Neural cell (in vitro differentiated cells): ENCODE data around the gene EYA2.

Experiments
- EP300 ChIP-seq: fragments of 450-650 bp; conservative IDR thresholded peaks from 2 replicates; pipeline ENCODE4 v1.6.1; 2014; ENCODE audit warnings: antibody characterized with exemption, mild to moderate bottlenecking, moderate library complexity; ENCODE audit not compliant: poor library complexity, severe bottlenecking
- EZH2 ChIP-seq: fragments of 200-600, 300-800 bp; shearing (Covaris generic), sonication (generic); IDR thresholded peaks from 2 replicates; pipeline ENCODE4 v1.6.1; 2014; ENCODE audit warnings: antibody characterized with exemption, low read length, borderline replicate concordance, mild to moderate bottlenecking; ENCODE audit not compliant: insufficient read depth, poor library complexity, severe bottlenecking
- MXI1 ChIP-seq: fragments of 450-650 bp; conservative IDR thresholded peaks from 2 replicates; pipeline ENCODE4 v1.6.1; 2014; ENCODE audit warnings: antibody characterized with exemption, mild to moderate bottlenecking; ENCODE audit not compliant: poor library complexity, severe bottlenecking
- POLR2AphosphoS5 ChIP-seq: IDR thresholded peaks from 2 replicates; pipeline ENCODE4 v1.6.1; 2012
- RAD21 ChIP-seq: fragments of 450-650 bp; conservative IDR thresholded peaks from 2 replicates; pipeline ENCODE4 v1.6.1; 2014; ENCODE audit warnings: antibody characterized with exemption, mild to moderate bottlenecking, moderate library complexity
- TAF1 ChIP-seq: IDR thresholded peaks from 2 replicates; pipeline ENCODE4 v1.6.1; 2012; ENCODE audit warnings: low read depth
- TF ChIP-seq, protein P1 (sequence below): fragments of 450-650 bp; IDR thresholded peaks from 2 replicates; pipeline ENCODE4 v1.5.1; 2014; ENCODE audit warnings: antibody characterized with exemption, mild to moderate bottlenecking, moderate library complexity; ENCODE audit not compliant: poor library complexity, severe bottlenecking

- TF ChIP-seq TAF1 (no peak), EZH2 (no peak), POLR2AphosphoS5 (no peak), EP300 (no peak), RAD21 (no peak), MXI1 (no peak)
- TF ChIP-seq, protein P1, sequence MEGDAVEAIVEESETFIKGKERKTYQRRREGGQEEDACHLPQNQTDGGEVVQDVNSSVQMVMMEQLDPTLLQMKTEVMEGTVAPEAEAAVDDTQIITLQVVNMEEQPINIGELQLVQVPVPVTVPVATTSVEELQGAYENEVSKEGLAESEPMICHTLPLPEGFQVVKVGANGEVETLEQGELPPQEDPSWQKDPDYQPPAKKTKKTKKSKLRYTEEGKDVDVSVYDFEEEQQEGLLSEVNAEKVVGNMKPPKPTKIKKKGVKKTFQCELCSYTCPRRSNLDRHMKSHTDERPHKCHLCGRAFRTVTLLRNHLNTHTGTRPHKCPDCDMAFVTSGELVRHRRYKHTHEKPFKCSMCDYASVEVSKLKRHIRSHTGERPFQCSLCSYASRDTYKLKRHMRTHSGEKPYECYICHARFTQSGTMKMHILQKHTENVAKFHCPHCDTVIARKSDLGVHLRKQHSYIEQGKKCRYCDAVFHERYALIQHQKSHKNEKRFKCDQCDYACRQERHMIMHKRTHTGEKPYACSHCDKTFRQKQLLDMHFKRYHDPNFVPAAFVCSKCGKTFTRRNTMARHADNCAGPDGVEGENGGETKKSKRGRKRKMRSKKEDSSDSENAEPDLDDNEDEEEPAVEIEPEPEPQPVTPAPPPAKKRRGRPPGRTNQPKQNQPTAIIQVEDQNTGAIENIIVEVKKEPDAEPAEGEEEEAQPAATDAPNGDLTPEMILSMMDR, result no peak
These were observed 615 bp upstream of the EYA2 start for GRCh38 chr20:46893877-46894578.
